Panc1 (cell line): Measurements from ENCODE around the gene CPPED1. TPM values are rescaled to one million over a fixed set of nuclear protein-coding genes. Genes with fewer than 3 reads are reported as not detected.

ENCODE experiments used
- ATAC-seq: fragments of 200-7000 bp; cut with Tn5 transposase; 2 replicates; pipeline ENCODE4 v1.9.1; 2020; ENCODE audit warnings: mild to moderate bottlenecking, moderate library complexity
- BruUV-seq: library from RNA; stranded (reverse); fragments of 400-500 nt; replicated peaks from 2 replicates; lab custom pipeline; 2021; lab: Mats Ljungman, UMichigan
- CTCF ChIA-PET: fragments of 300-600 bp; sonication (Branson Sonifier 250); formaldehyde crosslinking; loops from one replicate; lab custom pipeline; 2022; ENCODE audit warnings: antibody characterized with exemption; lab: Charles Lee
- POLR2A ChIA-PET: fragments of 300-600 bp; sonication (Branson Sonifier 250); formaldehyde crosslinking; loops from one replicate; lab custom pipeline; 2022; ENCODE audit warnings: antibody characterized with exemption; lab: Charles Lee
- DNase-seq: peaks from one replicate; pipeline ENCODE4 v3.0.0-alpha.2; 2010; ENCODE audit warnings: low read depth, low spot score
- H3K27ac ChIP-seq: 2 replicates; pipeline ENCODE4 v1.5.1; 2011; ENCODE audit warnings: mild to moderate bottlenecking, low read length, inconsistent platforms
- H3K27me3 ChIP-seq: fragments of 200-500 bp; sonication (Bioruptor generic); 2 replicates; pipeline ENCODE4 v1.6.0; 2014; ENCODE audit warnings: low read length, inconsistent platforms; ENCODE audit not compliant: control insufficient read depth, insufficient read depth
- H3K36me3 ChIP-seq: fragments of 200-500 bp; sonication (Bioruptor generic); 2 replicates; pipeline ENCODE4 v1.5.1; 2014; ENCODE audit warnings: inconsistent platforms, mild to moderate bottlenecking, low read length, moderate library complexity; ENCODE audit not compliant: control insufficient read depth, insufficient read depth
- H3K4me1 ChIP-seq: 2 replicates; pipeline ENCODE4 v1.5.1; 2011; ENCODE audit warnings: inconsistent platforms, mild to moderate bottlenecking, low read length, moderate library complexity; ENCODE audit not compliant: control insufficient read depth, insufficient read depth
- H3K4me3 ChIP-seq, 2 experiments: 2 replicates each; pipeline ENCODE4 v1.5.1; 2011 to 2012; ENCODE audit warnings: low read depth in 2 of 2, low read length in 2 of 2, mild to moderate bottlenecking in 2 of 2, inconsistent platforms in 1 of 2, moderate library complexity in 1 of 2
- H3K9me3 ChIP-seq: fragments of 200-500 bp; sonication (Bioruptor generic); 2 replicates; pipeline ENCODE4 v1.5.1; 2014; ENCODE audit warnings: low read depth, mild to moderate bottlenecking, inconsistent platforms, low read length, moderate library complexity; ENCODE audit not compliant: control insufficient read depth, insufficient read depth
- CTCF ChIP-seq: fragments of 450-650 bp; IDR thresholded peaks from 2 replicates; pipeline ENCODE4 v1.5.1; 2017; ENCODE audit warnings: mild to moderate bottlenecking
- POLR2AphosphoS5 ChIP-seq: IDR thresholded peaks from 2 replicates; pipeline ENCODE4 v1.6.1; 2012; ENCODE audit warnings: mild to moderate bottlenecking, low read depth, low read length, moderate library complexity
- REST ChIP-seq, 2 experiments: IDR thresholded peaks; 2 replicates each; pipeline ENCODE4 v1.6.1; 2011 to 2012; ENCODE audit warnings: low read depth in 2 of 2, control low read depth in 1 of 2, low read length in 1 of 2, mild to moderate bottlenecking in 1 of 2, moderate library complexity in 1 of 2; ENCODE audit not compliant: insufficient read depth in 1 of 2
- SIN3A ChIP-seq: IDR thresholded peaks from 2 replicates; pipeline ENCODE4 v1.6.1; 2012; ENCODE audit warnings: low read depth, mild to moderate bottlenecking, low read length, moderate library complexity, borderline replicate concordance; ENCODE audit not compliant: insufficient read depth
- TCF7L2 ChIP-seq: IDR thresholded peaks from 2 replicates; pipeline ENCODE4 v1.6.1; 2011; ENCODE audit warnings: mild to moderate bottlenecking, low read depth, low read length, inconsistent platforms
- in situ Hi-C: cut with HindIII; loops from 2 replicates; pipeline ENCODE4 v1.10.0; 2016; ENCODE audit warnings: low sequenced_read_pairs, low pct_unique_long_range_greater_than_20kb
- intact Hi-C: fragments of 100-400 bp; cut with micrococcal nuclease; formaldehyde crosslinking; loops from one replicate; pipeline ENCODE4 v1.10.0; 2022; ENCODE audit not compliant: unreplicated experiment
- total RNA-seq: library from RNA; stranded (reverse); gene quantifications from one replicate; pipeline ENCODE4 v1.2.1, GENCODE V29; 2021; ENCODE audit not compliant: unreplicated experiment

The CPPED1 gene
- total RNA-seq, 1 experiment from 2014 or later = 12.5 TPM

GRCh38 chr16:12764813-12765488, 38.7 kb downstream of the CPPED1 start:
- BruUV-seq = no TSS peak
- no peak overlapping the region for H3K27ac ChIP-seq
- H3K27me3 ChIP-seq = no peaks in the 10 kb centered on the region
- CTCF ChIA-PET = no interaction called here
- H3K9me3 ChIP-seq = no peaks in the 10 kb centered on the region
- intact Hi-C loops (no loop called here), in situ Hi-C loops (no loop called here)
- DNase-seq (no peak), ATAC-seq (no peak)
- POLR2A ChIA-PET = no interaction called here
- H3K36me3 ChIP-seq = no peaks in the 10 kb centered on the region
- TF ChIP-seq POLR2AphosphoS5 (no peak), CTCF (no peak), TCF7L2 (no peak), SIN3A (no peak), REST (IDR thresholded peaks at IDR 0.05; ENCODE audit: insufficient read depth in 1 of 2, low read depth in 2 of 2, low read length in 1 of 2) (no peak)
- H3K4me3 ChIP-seq = no peak overlapping the region
- no peaks in the 10 kb centered on the region for H3K4me1 ChIP-seq

GRCh38 chr16:12763517-12763916, 40.2 kb downstream of the CPPED1 start:
- BruUV-seq = no TSS peak
- CTCF ChIA-PET = no interaction called here
- Histone ChIP-seq H3K27ac (no peak overlapping the region), H3K27me3 (no peaks in the 10 kb centered on the region), H3K9me3 (no peaks in the 10 kb centered on the region), H3K4me1 (no peaks in the 10 kb centered on the region), H3K4me3 (no peak overlapping the region), H3K36me3 (no peaks in the 10 kb centered on the region)
- DNase-seq (no peak), ATAC-seq (no peak)
- in situ Hi-C loops (no loop called here), intact Hi-C loops (no loop called here)
- TF ChIP-seq POLR2AphosphoS5 = no peak
- no peak for TF ChIP-seq SIN3A
- no peak for TF ChIP-seq CTCF
- no peak for TF ChIP-seq TCF7L2
- TF ChIP-seq REST (IDR thresholded peaks at IDR 0.05; ENCODE audit: insufficient read depth in 1 of 2, low read depth in 2 of 2, low read length in 1 of 2) = no peak
- POLR2A ChIA-PET = no interaction called here
